ENCODE data around the gene RBM38. TPM values are rescaled to one million over a fixed set of nuclear protein-coding genes. Genes with fewer than 3 reads are reported as not detected.
A peak's percentile ranks its signal among the peaks of the same experiment; 100 is the strongest.

The RBM38 gene
- total and polyA plus RNA-seq, 10 of the 15 experiments (the other 5 are each of a cell fraction or from before 2014, with no cell fraction given) = 0.32 to 118 (median 25.2) TPM

DNA sequence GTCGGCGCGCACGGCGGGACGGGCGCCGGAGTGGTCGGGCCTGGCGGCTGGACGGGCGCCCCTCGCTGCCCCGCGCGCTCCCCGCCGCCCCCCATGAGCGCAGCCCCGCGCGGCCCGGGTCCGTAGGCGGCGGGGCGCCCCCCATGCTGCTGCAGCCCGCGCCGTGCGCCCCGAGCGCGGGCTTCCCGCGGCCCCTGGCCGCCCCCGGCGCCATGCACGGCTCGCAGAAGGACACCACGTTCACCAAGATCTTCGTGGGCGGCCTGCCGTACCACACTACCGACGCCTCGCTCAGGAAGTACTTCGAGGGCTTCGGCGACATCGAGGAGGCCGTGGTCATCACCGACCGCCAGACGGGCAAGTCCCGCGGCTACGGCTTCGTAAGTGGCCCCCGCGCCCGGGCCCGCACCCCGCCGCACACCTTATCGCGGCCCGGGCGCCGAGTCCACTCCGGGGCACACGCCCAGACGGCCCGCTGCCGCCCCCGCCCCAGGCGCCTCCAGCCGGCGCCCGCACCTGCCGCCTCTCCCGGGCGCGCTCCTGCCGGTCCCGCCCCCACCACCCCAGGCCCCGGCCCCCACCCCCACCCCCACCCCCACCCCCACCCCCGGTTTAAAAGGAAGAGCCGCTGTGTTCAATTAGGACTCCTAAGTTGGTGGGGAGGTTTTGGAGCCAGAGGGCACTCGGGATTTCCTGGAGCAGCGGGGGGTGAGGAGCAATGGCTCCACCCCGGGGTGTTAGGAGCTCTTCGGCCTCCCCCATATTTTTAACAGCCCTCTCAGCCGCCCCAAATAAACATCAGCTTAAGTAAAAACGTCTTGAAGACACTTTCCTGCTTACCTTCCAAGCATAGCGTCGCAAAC lies 474 bp downstream of the RBM38 start (continued):
- TF ChIP-seq NFIC (IDR thresholded peaks at IDR 0.05; ENCODE audit: low read depth, low read length) (no peak), JUND (IDR thresholded peaks at IDR 0.05; ENCODE audit: low read depth, low read length) (no peak), E2F8 (IDR thresholded peaks at IDR 0.05; ENCODE audit: low read depth, partially characterized antibody) (no peak), POLR2AphosphoS5 (IDR thresholded peaks at IDR 0.05; ENCODE audit: low read length) (peak; percentile 49), POLR2AphosphoS2 (IDR thresholded peaks at IDR 0.05; ENCODE audit: low read depth, low read length) (peak; percentile 64; the same call in 1 of the 2 replicates), EGR1 (IDR thresholded peaks at IDR 0.05; ENCODE audit: borderline replicate concordance in 1 of 2, low read depth in 2 of 2, low read length in 2 of 2) (peak in 1 of 2 experiments; percentile 79; a peak in 2 of 3 replicates), HDAC6 (IDR thresholded peaks at IDR 0.05; ENCODE audit: unreplicated experiment) (no peak), SMAD5 (IDR thresholded peaks at IDR 0.05; ENCODE audit: low read depth) (no peak), TBL1XR1 (IDR thresholded peaks at IDR 0.05; ENCODE audit: low read depth, low read length) (no peak), PML (IDR thresholded peaks at IDR 0.05; ENCODE audit: low read length) (no peak), NFYA (IDR thresholded peaks at IDR 0.05; ENCODE audit: borderline replicate concordance, low read depth, low read length) (no peak), GABPA (IDR thresholded peaks at IDR 0.05; ENCODE audit: low read depth) (no peak), NRF1 (conservative IDR thresholded peaks at IDR 0.05; ENCODE audit: low read depth, low read length) (no peak), ZSCAN29 (IDR thresholded peaks at IDR 0.05) (no peak), BMI1 (IDR thresholded peaks at IDR 0.05; ENCODE audit: borderline replicate concordance) (no peak), NFYB (IDR thresholded peaks at IDR 0.05; ENCODE audit: insufficient read depth, low read depth, low read length) (no peak), CREB1 (IDR thresholded peaks at IDR 0.05; ENCODE audit: low read depth) (no peak), NR2F1 (conservative IDR thresholded peaks at IDR 0.05) (0 out of 2 replicates have a peak, but pooled peaks have one; percentile 8), TCF7 (IDR thresholded peaks at IDR 0.05; ENCODE audit: borderline replicate concordance) (no peak), WRNIP1 (IDR thresholded peaks at IDR 0.05; ENCODE audit: borderline replicate concordance, low read depth, low read length) (no peak)
- TF ChIP-seq, protein P1, sequence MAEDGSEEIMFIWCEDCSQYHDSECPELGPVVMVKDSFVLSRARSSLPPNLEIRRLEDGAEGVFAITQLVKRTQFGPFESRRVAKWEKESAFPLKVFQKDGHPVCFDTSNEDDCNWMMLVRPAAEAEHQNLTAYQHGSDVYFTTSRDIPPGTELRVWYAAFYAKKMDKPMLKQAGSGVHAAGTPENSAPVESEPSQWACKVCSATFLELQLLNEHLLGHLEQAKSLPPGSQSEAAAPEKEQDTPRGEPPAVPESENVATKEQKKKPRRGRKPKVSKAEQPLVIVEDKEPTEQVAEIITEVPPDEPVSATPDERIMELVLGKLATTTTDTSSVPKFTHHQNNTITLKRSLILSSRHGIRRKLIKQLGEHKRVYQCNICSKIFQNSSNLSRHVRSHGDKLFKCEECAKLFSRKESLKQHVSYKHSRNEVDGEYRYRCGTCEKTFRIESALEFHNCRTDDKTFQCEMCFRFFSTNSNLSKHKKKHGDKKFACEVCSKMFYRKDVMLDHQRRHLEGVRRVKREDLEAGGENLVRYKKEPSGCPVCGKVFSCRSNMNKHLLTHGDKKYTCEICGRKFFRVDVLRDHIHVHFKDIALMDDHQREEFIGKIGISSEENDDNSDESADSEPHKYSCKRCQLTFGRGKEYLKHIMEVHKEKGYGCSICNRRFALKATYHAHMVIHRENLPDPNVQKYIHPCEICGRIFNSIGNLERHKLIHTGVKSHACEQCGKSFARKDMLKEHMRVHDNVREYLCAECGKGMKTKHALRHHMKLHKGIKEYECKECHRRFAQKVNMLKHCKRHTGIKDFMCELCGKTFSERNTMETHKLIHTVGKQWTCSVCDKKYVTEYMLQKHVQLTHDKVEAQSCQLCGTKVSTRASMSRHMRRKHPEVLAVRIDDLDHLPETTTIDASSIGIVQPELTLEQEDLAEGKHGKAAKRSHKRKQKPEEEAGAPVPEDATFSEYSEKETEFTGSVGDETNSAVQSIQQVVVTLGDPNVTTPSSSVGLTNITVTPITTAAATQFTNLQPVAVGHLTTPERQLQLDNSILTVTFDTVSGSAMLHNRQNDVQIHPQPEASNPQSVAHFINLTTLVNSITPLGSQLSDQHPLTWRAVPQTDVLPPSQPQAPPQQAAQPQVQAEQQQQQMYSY (CRISPR knock-in tag; IDR thresholded peaks at IDR 0.05) = no peak
- TF ChIP-seq, protein P2, sequence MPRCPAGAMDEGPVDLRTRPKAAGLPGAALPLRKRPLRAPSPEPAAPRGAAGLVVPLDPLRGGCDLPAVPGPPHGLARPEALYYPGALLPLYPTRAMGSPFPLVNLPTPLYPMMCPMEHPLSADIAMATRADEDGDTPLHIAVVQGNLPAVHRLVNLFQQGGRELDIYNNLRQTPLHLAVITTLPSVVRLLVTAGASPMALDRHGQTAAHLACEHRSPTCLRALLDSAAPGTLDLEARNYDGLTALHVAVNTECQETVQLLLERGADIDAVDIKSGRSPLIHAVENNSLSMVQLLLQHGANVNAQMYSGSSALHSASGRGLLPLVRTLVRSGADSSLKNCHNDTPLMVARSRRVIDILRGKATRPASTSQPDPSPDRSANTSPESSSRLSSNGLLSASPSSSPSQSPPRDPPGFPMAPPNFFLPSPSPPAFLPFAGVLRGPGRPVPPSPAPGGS (IDR thresholded peaks at IDR 0.05; ENCODE audit: borderline replicate concordance, insufficient read depth, low read depth, low read length, poor library complexity, severe bottlenecking) = no peak

All from GM12878 (cell line).